Stomach (tissue), 9 donors: ENCODE measurements around the gene CNTNAP5. TPM values are rescaled to one million over a fixed set of nuclear protein-coding genes. Genes with fewer than 3 reads are reported as not detected.

Experiments
- DNase-seq, 2 donors: peaks; one replicate each; pipeline versions ENCODE4 v3.0.0 to v3.0.0-alpha.2; 2013 to 2019
- H3K27ac ChIP-seq, 5 donors: fragments of 200-600 bp in 4 of 5; sonication (generic) in 4 of 5; one replicate each; pipeline ENCODE4 v1.5.1; 2013 to 2019; ENCODE audit warnings: mild to moderate bottlenecking in 1 of 5, moderate library complexity in 1 of 5
- H3K27me3 ChIP-seq, 3 donors: fragments of 200-600 bp; sonication (generic); one replicate each; pipeline ENCODE4 v1.5.1; 2017 to 2019; ENCODE audit warnings: mixed run types in 1 of 3
- H3K36me3 ChIP-seq, 4 donors: fragments of 200-600 bp; sonication (generic); 1 replicate in 3 of 4; 2 replicates in 1 of 4; pipeline ENCODE4 v1.5.1; 2016 to 2019
- H3K4me1 ChIP-seq, 4 donors: fragments of 200-600 bp; sonication (generic); one replicate each; pipeline ENCODE4 v1.5.1; 2016 to 2019
- H3K4me3 ChIP-seq, 4 donors: fragments of 200-600 bp; sonication (generic) in 3 of 4; one replicate each; pipeline ENCODE4 v1.5.1; 2016 to 2019; ENCODE audit warnings: mild to moderate bottlenecking in 1 of 4
- H3K9me3 ChIP-seq, 4 donors: fragments of 200-600 bp; sonication (generic); one replicate each; pipeline ENCODE4 v1.5.1; 2016 to 2019
- CTCF ChIP-seq, 7 experiments: fragments of 450-650 bp in 4 of 7; fragments of 200-600 bp in 3 of 7; sonication (generic) in 3 of 7; IDR thresholded peaks; one replicate each; pipeline ENCODE4 v1.5.1; 2016 to 2019; ENCODE audit warnings: antibody characterized with exemption in 7 of 7, control low read depth in 2 of 7, mild to moderate bottlenecking in 1 of 7
- EP300 ChIP-seq: sonication (generic); formaldehyde crosslinking; IDR thresholded peaks from one replicate; pipeline ENCODE4 v1.6.1; 2017; ENCODE audit warnings: antibody characterized with exemption
- POLR2A ChIP-seq, 4 donors: fragments of 450-650 bp; IDR thresholded peaks; one replicate each; pipeline ENCODE4 v1.6.1; 2016; ENCODE audit warnings: antibody characterized with exemption in 4 of 4, control low read depth in 2 of 4, mild to moderate bottlenecking in 1 of 4, moderate library complexity in 1 of 4
- POLR2AphosphoS5 ChIP-seq, 3 donors: sonication (generic); formaldehyde crosslinking; IDR thresholded peaks; one replicate each; pipeline ENCODE4 v1.6.1; 2016; ENCODE audit warnings: antibody characterized with exemption in 3 of 3
- WGBS, 5 donors: extraction: QIAGEN DNeasy Blood & Tissue Kit in 3 of 5; methylation state at CpG; one replicate each; pipeline versions ENCODE4 v1.1.5 to v1.1.7; 2013 to 2018; 5-methylcytosine and 5-hydroxymethylcytosine counted together
- intact Hi-C: fragments of 100-400 bp; cut with DNase I; formaldehyde crosslinking; loops from one replicate; pipeline ENCODE4 v1.15.1; 2023; ENCODE audit warnings: low total_unique reads
- polyA plus RNA-seq, 3 donors: library from polyadenylated mRNA; stranded (reverse); fragments of 200-250 nt; gene quantifications; one replicate each; pipeline ENCODE4 v1.2.3, GENCODE V29; 2013
- total RNA-seq, 5 donors: library from RNA; depleted of rRNA; stranded (reverse); fragments of >200 nt; gene quantifications; one replicate each; pipeline versions ENCODE4 v1.1.0 to v1.2.3, GENCODE V29; 2014 to 2016
- donor health status: healthy with polysubstance abuse.
- donor health status: Bipolar disorder and iron deficiency.
- donor health status: healthy.

The CNTNAP5 gene
- total and polyA plus RNA-seq, 8 donors: 1.3 TPM; not detected in 7

- no peaks in the 10 kb centered on the region for H3K4me1 ChIP-seq
- intact Hi-C loops: no loop called here
- no peaks in the 10 kb centered on the region for H3K36me3 ChIP-seq
- no peaks in the 10 kb centered on the region for H3K9me3 ChIP-seq
- 83 to 89% (median 85%) methylated on average over 3 of the region's 3 CpGs for WGBS, 5 donors
- no peaks in the 10 kb centered on the region for H3K27me3 ChIP-seq
- H3K4me3 ChIP-seq: no peak overlapping the region
- TF ChIP-seq POLR2AphosphoS5 (IDR thresholded peaks at IDR 0.05) (no peak), CTCF (IDR thresholded peaks at IDR 0.05) (no peak), EP300 (no peak), POLR2A (IDR thresholded peaks at IDR 0.05) (no peak)
- H3K27ac ChIP-seq: no peak overlapping the region
- no peak for DNase-seq
Measured at GRCh38 chr2:124867247-124867646, 842.2 kb downstream of the CNTNAP5 start.

DNA sequence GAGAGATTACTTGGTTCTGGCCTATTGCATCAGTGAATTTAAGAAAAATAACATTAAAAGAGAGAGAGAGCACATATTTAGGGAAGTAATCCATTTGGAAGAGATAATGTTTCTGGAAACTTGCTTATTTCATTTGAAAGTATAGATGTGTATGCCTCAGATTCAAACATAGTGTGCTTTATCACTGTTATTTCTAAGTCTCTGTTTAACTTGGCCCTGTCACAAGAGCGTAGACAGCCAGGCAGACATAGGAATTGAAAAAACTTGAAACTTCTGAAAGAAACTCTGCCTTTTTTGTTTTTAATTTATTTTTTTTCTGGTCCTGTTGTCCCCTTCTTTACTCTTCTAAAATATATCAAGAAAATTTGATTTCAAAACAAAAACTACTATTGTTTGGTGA, 849.1 kb downstream of the CNTNAP5 start:
- Histone ChIP-seq H3K4me1 (peaks cover 0 to 16% (median 6%) of the 10 kb centered on the region in 4 donors), H3K27me3 (no peaks in the 10 kb centered on the region), H3K4me3 (no peak overlapping the region), H3K27ac (no peak overlapping the region), H3K36me3 (no peaks in the 10 kb centered on the region), H3K9me3 (no peaks in the 10 kb centered on the region)
- peak in 1 of 2 donors; percentile 28 for DNase-seq
- intact Hi-C loops: no loop called here
- WGBS, 5 donors: 26 to 36% (median 30%) methylated on average over 1 of the region's 1 CpG
- TF ChIP-seq POLR2A (IDR thresholded peaks at IDR 0.05) (no peak), POLR2AphosphoS5 (IDR thresholded peaks at IDR 0.05) (no peak), CTCF (IDR thresholded peaks at IDR 0.05) (no peak), EP300 (no peak)

GRCh38 chr2:124874676-124875075, 849.6 kb downstream of the CNTNAP5 start:
- Histone ChIP-seq H3K4me3 (no peak overlapping the region), H3K27ac (no peak overlapping the region), H3K9me3 (no peaks in the 10 kb centered on the region), H3K27me3 (no peaks in the 10 kb centered on the region), H3K36me3 (no peaks in the 10 kb centered on the region), H3K4me1 (peaks cover 0 to 16% (median 6%) of the 10 kb centered on the region in 4 donors)
- intact Hi-C loops: no loop called here
- WGBS, 5 donors: 3 to 21% (median 13%) methylated on average over 1 of the region's 1 CpG
- TF ChIP-seq CTCF (IDR thresholded peaks at IDR 0.05) (no peak), EP300 (no peak), POLR2A (IDR thresholded peaks at IDR 0.05) (no peak), POLR2AphosphoS5 (IDR thresholded peaks at IDR 0.05) (no peak)
- no peak for DNase-seq

DNA sequence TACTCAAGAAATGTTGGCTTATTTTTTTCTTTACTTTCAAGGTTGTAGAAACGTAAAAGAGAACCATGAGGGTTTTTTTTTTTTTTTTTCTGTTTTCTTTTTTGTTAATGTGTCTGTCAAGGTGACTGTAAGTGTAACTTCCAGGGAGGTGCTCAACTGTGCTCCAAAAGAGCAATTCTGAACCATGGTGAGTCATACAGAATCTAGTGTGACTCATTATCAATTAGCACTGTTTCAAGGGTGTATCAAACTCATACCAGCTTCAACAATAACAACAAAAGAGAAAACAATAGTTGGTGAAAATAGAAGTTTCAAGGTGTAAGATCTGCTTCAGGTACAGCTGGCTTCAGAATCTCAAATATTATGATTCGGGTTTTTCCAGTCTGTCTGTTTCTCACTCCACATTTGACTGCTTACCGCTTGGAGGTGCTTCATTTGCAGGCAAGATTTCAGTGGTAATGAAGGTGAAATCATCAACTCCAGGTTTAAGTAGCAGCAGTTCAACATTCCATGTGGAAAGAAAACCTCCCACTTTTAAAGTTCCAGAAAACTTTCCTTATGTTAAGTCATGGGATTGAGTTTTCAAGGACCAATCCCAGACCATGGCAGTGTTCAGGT, 850.6 kb downstream of the CNTNAP5 start:
- Histone ChIP-seq H3K4me1 (peaks cover 0 to 16% (median 6%) of the 10 kb centered on the region in 4 donors), H3K27me3 (no peaks in the 10 kb centered on the region), H3K27ac (no peak overlapping the region), H3K36me3 (no peaks in the 10 kb centered on the region), H3K4me3 (no peak overlapping the region), H3K9me3 (no peaks in the 10 kb centered on the region)
- WGBS, 5 donors: 63 to 83% (median 78%) methylated on average over 3 of the region's 3 CpGs
- intact Hi-C loops: no loop called here
- TF ChIP-seq CTCF (IDR thresholded peaks at IDR 0.05): no peak
- no peak for TF ChIP-seq POLR2A (IDR thresholded peaks at IDR 0.05)
- TF ChIP-seq POLR2AphosphoS5 (IDR thresholded peaks at IDR 0.05): no peak
- no peak for TF ChIP-seq EP300
- no peak for DNase-seq
